ENCODE measurements around the gene CLEC4E.
"Not testable (repeated sequence)": the region's sequence is repeated elsewhere in the genome, so short reads cannot be mapped to it uniquely, and the experiment has no call there.

CLEC4E gene

GRCh38 chr12:8541562-8541961 lies 857 bp upstream of the CLEC4E start:
- DNase-seq (ENCODE audit: extremely low read depth in 1 of 2, low read depth in 1 of 2): no peak

GRCh38 chr12:8537820-8538219 lies 2.9 kb downstream of the CLEC4E start:
- DNase-seq (ENCODE audit: extremely low read depth in 1 of 2, low read depth in 1 of 2): not testable (repeated sequence)

- DNase-seq (ENCODE audit: extremely low read depth in 1 of 2, low read depth in 1 of 2): no peak
Observed at GRCh38 chr12:8532045-8532444, 8.7 kb downstream of the CLEC4E start.

GRCh38 chr12:8527250-8528130 lies 13.2 kb downstream of the CLEC4E start:
- no peak for DNase-seq (ENCODE audit: extremely low read depth in 1 of 2, low read depth in 1 of 2)

- no peak for DNase-seq (ENCODE audit: extremely low read depth in 1 of 2, low read depth in 1 of 2)
Observed at GRCh38 chr12:8519171-8519570, 21.5 kb downstream of the CLEC4E start.

GRCh38 chr12:8517971-8518370 lies 22.7 kb downstream of the CLEC4E start:
- DNase-seq (ENCODE audit: extremely low read depth in 1 of 2, low read depth in 1 of 2): no peak

GRCh38 chr12:8513256-8513655 lies 27.4 kb downstream of the CLEC4E start, which contains the start of gene CLEC4D:
Gene CLEC4D (plus strand): TSS chr12:8513503. CDS start chr12:8513733, 230 bp downstream.
- no peak for DNase-seq (ENCODE audit: extremely low read depth in 1 of 2, low read depth in 1 of 2)

- DNase-seq (ENCODE audit: extremely low read depth in 1 of 2, low read depth in 1 of 2): no peak
Observed at GRCh38 chr12:8508910-8509841, 31.5 kb downstream of the CLEC4E start.

GRCh38 chr12:8508223-8508622 lies 32.5 kb downstream of the CLEC4E start:
- no peak for DNase-seq (ENCODE audit: extremely low read depth in 1 of 2, low read depth in 1 of 2)

- no peak for DNase-seq (ENCODE audit: extremely low read depth in 1 of 2, low read depth in 1 of 2)
Observed at GRCh38 chr12:8507596-8507995, 33.1 kb downstream of the CLEC4E start.

- DNase-seq (ENCODE audit: extremely low read depth in 1 of 2, low read depth in 1 of 2): no peak
Observed at GRCh38 chr12:8504351-8504750, 36.4 kb downstream of the CLEC4E start.

GRCh38 chr12:8501720-8502119 lies 39.0 kb downstream of the CLEC4E start:
- no peak for DNase-seq (ENCODE audit: extremely low read depth in 1 of 2, low read depth in 1 of 2)

GRCh38 chr12:8499616-8500015 lies 41.1 kb downstream of the CLEC4E start:
- DNase-seq (ENCODE audit: extremely low read depth in 1 of 2, low read depth in 1 of 2): no peak

GRCh38 chr12:8496074-8496473 lies 44.6 kb downstream of the CLEC4E start:
- not testable (repeated sequence) for DNase-seq (ENCODE audit: extremely low read depth in 1 of 2, low read depth in 1 of 2)

GRCh38 chr12:8495671-8496070 lies 45.0 kb downstream of the CLEC4E start:
- not testable (repeated sequence) for DNase-seq (ENCODE audit: extremely low read depth in 1 of 2, low read depth in 1 of 2)

GRCh38 chr12:8493084-8493483 lies 47.6 kb downstream of the CLEC4E start:
- peak in 1 of 2 donors; percentile 35 for DNase-seq (ENCODE audit: extremely low read depth in 1 of 2, low read depth in 1 of 2)

GRCh38 chr12:8491646-8492530 lies 48.8 kb downstream of the CLEC4E start:
- DNase-seq (ENCODE audit: extremely low read depth in 1 of 2, low read depth in 1 of 2): no peak

Measured in stimulated activated CD8-positive, alpha-beta memory T cell treated with anti-CD3 and anti-CD28 coated beads, Interleukin-7, amount 100 ng/mL, for 48 hours (primary cell).